HG02973 (cell line): ENCODE data around the gene SYT1.
"Not testable (repeated sequence)": the region's sequence is repeated elsewhere in the genome, so short reads cannot be mapped to it uniquely, and the experiment has no call there.

Experiments
- ATAC-seq: cut with Tn5 transposase; IDR thresholded peaks from one replicate; pipeline ENCODE4 v1.9.1; 2021; ENCODE audit warnings: moderate library complexity; ENCODE audit not compliant: unreplicated experiment

The SYT1 gene

GRCh38 chr12:79200176-79200575 is 335.6 kb downstream of the SYT1 start:
- no peak for ATAC-seq

GRCh38 chr12:79203058-79203647 is 338.6 kb downstream of the SYT1 start:
- ATAC-seq = no peak

- no peak for ATAC-seq
These were observed 342.3 kb downstream of the SYT1 start for GRCh38 chr12:79206871-79207270.

GRCh38 chr12:79210403-79210802 is 345.8 kb downstream of the SYT1 start:
- ATAC-seq = not testable (repeated sequence)

- no peak for ATAC-seq
These were observed 352.7 kb downstream of the SYT1 start for GRCh38 chr12:79217306-79217705.

GRCh38 chr12:79223210-79223609 is 358.6 kb downstream of the SYT1 start:
- no peak for ATAC-seq

- no peak for ATAC-seq
These were observed 359.2 kb downstream of the SYT1 start for GRCh38 chr12:79223761-79224160.

GRCh38 chr12:79227091-79227490 is 362.5 kb downstream of the SYT1 start:
- no peak for ATAC-seq

GRCh38 chr12:79227646-79228045 is 363.1 kb downstream of the SYT1 start:
- ATAC-seq = no peak

GRCh38 chr12:79233341-79233781 is 368.8 kb downstream of the SYT1 start:
- peak; percentile 83 for ATAC-seq

GRCh38 chr12:79236920-79237319 is 372.3 kb downstream of the SYT1 start:
- ATAC-seq = no peak

- ATAC-seq = no peak
These were observed 373.7 kb downstream of the SYT1 start for GRCh38 chr12:79238246-79238645.

- ATAC-seq = no peak
These were observed 382.9 kb downstream of the SYT1 start for GRCh38 chr12:79247494-79247893.

- no peak for ATAC-seq
These were observed 385.6 kb downstream of the SYT1 start for GRCh38 chr12:79250186-79250585.

GRCh38 chr12:79250960-79251755 is 386.6 kb downstream of the SYT1 start:
- ATAC-seq = no peak

- ATAC-seq = no peak
These were observed 387.9 kb downstream of the SYT1 start for GRCh38 chr12:79252358-79253075.

- no peak for ATAC-seq
These were observed 390.7 kb downstream of the SYT1 start for GRCh38 chr12:79255288-79255687.

- no peak for ATAC-seq
These were observed 396.3 kb downstream of the SYT1 start for GRCh38 chr12:79260923-79261322.

GRCh38 chr12:79262938-79263337 is 398.4 kb downstream of the SYT1 start:
- ATAC-seq = no peak

GRCh38 chr12:79266343-79267144 is 402.0 kb downstream of the SYT1 start:
- no peak for ATAC-seq

- ATAC-seq = no peak
These were observed 403.0 kb downstream of the SYT1 start for GRCh38 chr12:79267580-79267979.
